Panc1 (cell line): ENCODE data around the gene NKAIN2. TPM values are rescaled to one million over a fixed set of nuclear protein-coding genes. Genes with fewer than 3 reads are reported as not detected.

ENCODE experiments used
- ATAC-seq: fragments of 200-7000 bp; cut with Tn5 transposase; 2 replicates; pipeline ENCODE4 v1.9.1; 2020; ENCODE audit warnings: mild to moderate bottlenecking, moderate library complexity
- BruUV-seq: library from RNA; stranded (reverse); fragments of 400-500 nt; replicated peaks from 2 replicates; lab custom pipeline; 2021; lab: Mats Ljungman, UMichigan
- CTCF ChIA-PET: fragments of 300-600 bp; sonication (Branson Sonifier 250); formaldehyde crosslinking; loops from one replicate; lab custom pipeline; 2022; ENCODE audit warnings: antibody characterized with exemption; lab: Charles Lee
- POLR2A ChIA-PET: fragments of 300-600 bp; sonication (Branson Sonifier 250); formaldehyde crosslinking; loops from one replicate; lab custom pipeline; 2022; ENCODE audit warnings: antibody characterized with exemption; lab: Charles Lee
- DNase-seq: peaks from one replicate; pipeline ENCODE4 v3.0.0-alpha.2; 2010; ENCODE audit warnings: low read depth, low spot score
- H3K27ac ChIP-seq: 2 replicates; pipeline ENCODE4 v1.5.1; 2011; ENCODE audit warnings: mild to moderate bottlenecking, low read length, inconsistent platforms
- H3K27me3 ChIP-seq: fragments of 200-500 bp; sonication (Bioruptor generic); 2 replicates; pipeline ENCODE4 v1.6.0; 2014; ENCODE audit warnings: low read length, inconsistent platforms; ENCODE audit not compliant: control insufficient read depth, insufficient read depth
- H3K36me3 ChIP-seq: fragments of 200-500 bp; sonication (Bioruptor generic); 2 replicates; pipeline ENCODE4 v1.5.1; 2014; ENCODE audit warnings: inconsistent platforms, mild to moderate bottlenecking, low read length, moderate library complexity; ENCODE audit not compliant: control insufficient read depth, insufficient read depth
- H3K4me1 ChIP-seq: 2 replicates; pipeline ENCODE4 v1.5.1; 2011; ENCODE audit warnings: inconsistent platforms, mild to moderate bottlenecking, low read length, moderate library complexity; ENCODE audit not compliant: control insufficient read depth, insufficient read depth
- H3K4me3 ChIP-seq, 2 experiments: 2 replicates each; pipeline ENCODE4 v1.5.1; 2011 to 2012; ENCODE audit warnings: low read depth in 2 of 2, low read length in 2 of 2, mild to moderate bottlenecking in 2 of 2, inconsistent platforms in 1 of 2, moderate library complexity in 1 of 2
- H3K9me3 ChIP-seq: fragments of 200-500 bp; sonication (Bioruptor generic); 2 replicates; pipeline ENCODE4 v1.5.1; 2014; ENCODE audit warnings: low read depth, mild to moderate bottlenecking, inconsistent platforms, low read length, moderate library complexity; ENCODE audit not compliant: control insufficient read depth, insufficient read depth
- POLR2AphosphoS5 ChIP-seq: IDR thresholded peaks from 2 replicates; pipeline ENCODE4 v1.6.1; 2012; ENCODE audit warnings: mild to moderate bottlenecking, low read depth, low read length, moderate library complexity
- SIN3A ChIP-seq: IDR thresholded peaks from 2 replicates; pipeline ENCODE4 v1.6.1; 2012; ENCODE audit warnings: low read depth, mild to moderate bottlenecking, low read length, moderate library complexity, borderline replicate concordance; ENCODE audit not compliant: insufficient read depth
- TCF7L2 ChIP-seq: IDR thresholded peaks from 2 replicates; pipeline ENCODE4 v1.6.1; 2011; ENCODE audit warnings: mild to moderate bottlenecking, low read depth, low read length, inconsistent platforms
- in situ Hi-C: cut with HindIII; loops from 2 replicates; pipeline ENCODE4 v1.10.0; 2016; ENCODE audit warnings: low sequenced_read_pairs, low pct_unique_long_range_greater_than_20kb
- intact Hi-C: fragments of 100-400 bp; cut with micrococcal nuclease; formaldehyde crosslinking; loops from one replicate; pipeline ENCODE4 v1.10.0; 2022; ENCODE audit not compliant: unreplicated experiment
- total RNA-seq: library from RNA; stranded (reverse); gene quantifications from one replicate; pipeline ENCODE4 v1.2.1, GENCODE V29; 2021; ENCODE audit not compliant: unreplicated experiment
- TF ChIP-seq, protein P1 (sequence below): fragments of 450-650 bp; IDR thresholded peaks from 2 replicates; pipeline ENCODE4 v1.5.1; 2017; ENCODE audit warnings: mild to moderate bottlenecking
- TF ChIP-seq, protein P2 (sequence below), 2 experiments: IDR thresholded peaks; 2 replicates each; pipeline ENCODE4 v1.6.1; 2011 to 2012; ENCODE audit warnings: low read depth in 2 of 2, control low read depth in 1 of 2, low read length in 1 of 2, mild to moderate bottlenecking in 1 of 2, moderate library complexity in 1 of 2; ENCODE audit not compliant: insufficient read depth in 1 of 2

Gene NKAIN2
- total RNA-seq, 1 experiment from 2014 or later: 2.6 TPM

DNA sequence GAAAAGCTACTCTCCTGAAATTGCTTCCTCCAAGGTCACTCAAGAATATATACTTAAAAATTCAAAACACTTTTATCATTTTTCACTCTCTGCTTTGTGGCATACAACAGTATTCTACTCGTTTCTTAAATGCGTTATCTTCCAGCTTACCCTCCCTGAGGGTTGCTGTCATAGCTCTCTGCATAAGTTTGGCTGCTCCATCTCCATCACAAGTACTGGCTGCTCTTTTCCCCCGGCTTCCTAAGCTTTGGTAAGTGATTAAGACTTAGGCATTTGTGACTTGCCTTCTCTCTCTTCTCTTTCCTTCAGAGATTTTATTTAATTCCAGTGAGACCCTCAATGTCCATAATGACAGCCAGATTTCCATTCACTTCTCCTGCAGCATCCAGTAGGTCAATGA is 128.3 kb downstream of the NKAIN2 start:
- in situ Hi-C loops: no loop called here
- H3K36me3 ChIP-seq: no peaks in the 10 kb centered on the region
- DNase-seq (no peak), ATAC-seq (no peak)
- no peaks in the 10 kb centered on the region for H3K9me3 ChIP-seq
- no TSS peak for BruUV-seq
- no peaks in the 10 kb centered on the region for H3K27me3 ChIP-seq
- no peak overlapping the region for H3K4me3 ChIP-seq
- intact Hi-C loops: no loop called here
- ChIA-PET CTCF (no interaction called here), POLR2A (no interaction called here)
- H3K4me1 ChIP-seq: no peaks in the 10 kb centered on the region
- H3K27ac ChIP-seq: no peak overlapping the region
- TF ChIP-seq, protein P1, sequence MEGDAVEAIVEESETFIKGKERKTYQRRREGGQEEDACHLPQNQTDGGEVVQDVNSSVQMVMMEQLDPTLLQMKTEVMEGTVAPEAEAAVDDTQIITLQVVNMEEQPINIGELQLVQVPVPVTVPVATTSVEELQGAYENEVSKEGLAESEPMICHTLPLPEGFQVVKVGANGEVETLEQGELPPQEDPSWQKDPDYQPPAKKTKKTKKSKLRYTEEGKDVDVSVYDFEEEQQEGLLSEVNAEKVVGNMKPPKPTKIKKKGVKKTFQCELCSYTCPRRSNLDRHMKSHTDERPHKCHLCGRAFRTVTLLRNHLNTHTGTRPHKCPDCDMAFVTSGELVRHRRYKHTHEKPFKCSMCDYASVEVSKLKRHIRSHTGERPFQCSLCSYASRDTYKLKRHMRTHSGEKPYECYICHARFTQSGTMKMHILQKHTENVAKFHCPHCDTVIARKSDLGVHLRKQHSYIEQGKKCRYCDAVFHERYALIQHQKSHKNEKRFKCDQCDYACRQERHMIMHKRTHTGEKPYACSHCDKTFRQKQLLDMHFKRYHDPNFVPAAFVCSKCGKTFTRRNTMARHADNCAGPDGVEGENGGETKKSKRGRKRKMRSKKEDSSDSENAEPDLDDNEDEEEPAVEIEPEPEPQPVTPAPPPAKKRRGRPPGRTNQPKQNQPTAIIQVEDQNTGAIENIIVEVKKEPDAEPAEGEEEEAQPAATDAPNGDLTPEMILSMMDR: no peak
- TF ChIP-seq, protein P2, sequence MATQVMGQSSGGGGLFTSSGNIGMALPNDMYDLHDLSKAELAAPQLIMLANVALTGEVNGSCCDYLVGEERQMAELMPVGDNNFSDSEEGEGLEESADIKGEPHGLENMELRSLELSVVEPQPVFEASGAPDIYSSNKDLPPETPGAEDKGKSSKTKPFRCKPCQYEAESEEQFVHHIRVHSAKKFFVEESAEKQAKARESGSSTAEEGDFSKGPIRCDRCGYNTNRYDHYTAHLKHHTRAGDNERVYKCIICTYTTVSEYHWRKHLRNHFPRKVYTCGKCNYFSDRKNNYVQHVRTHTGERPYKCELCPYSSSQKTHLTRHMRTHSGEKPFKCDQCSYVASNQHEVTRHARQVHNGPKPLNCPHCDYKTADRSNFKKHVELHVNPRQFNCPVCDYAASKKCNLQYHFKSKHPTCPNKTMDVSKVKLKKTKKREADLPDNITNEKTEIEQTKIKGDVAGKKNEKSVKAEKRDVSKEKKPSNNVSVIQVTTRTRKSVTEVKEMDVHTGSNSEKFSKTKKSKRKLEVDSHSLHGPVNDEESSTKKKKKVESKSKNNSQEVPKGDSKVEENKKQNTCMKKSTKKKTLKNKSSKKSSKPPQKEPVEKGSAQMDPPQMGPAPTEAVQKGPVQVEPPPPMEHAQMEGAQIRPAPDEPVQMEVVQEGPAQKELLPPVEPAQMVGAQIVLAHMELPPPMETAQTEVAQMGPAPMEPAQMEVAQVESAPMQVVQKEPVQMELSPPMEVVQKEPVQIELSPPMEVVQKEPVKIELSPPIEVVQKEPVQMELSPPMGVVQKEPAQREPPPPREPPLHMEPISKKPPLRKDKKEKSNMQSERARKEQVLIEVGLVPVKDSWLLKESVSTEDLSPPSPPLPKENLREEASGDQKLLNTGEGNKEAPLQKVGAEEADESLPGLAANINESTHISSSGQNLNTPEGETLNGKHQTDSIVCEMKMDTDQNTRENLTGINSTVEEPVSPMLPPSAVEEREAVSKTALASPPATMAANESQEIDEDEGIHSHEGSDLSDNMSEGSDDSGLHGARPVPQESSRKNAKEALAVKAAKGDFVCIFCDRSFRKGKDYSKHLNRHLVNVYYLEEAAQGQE (IDR thresholded peaks at IDR 0.05; ENCODE audit: insufficient read depth in 1 of 2, low read depth in 2 of 2, low read length in 1 of 2): no peak
- TF ChIP-seq SIN3A (no peak), POLR2AphosphoS5 (no peak), TCF7L2 (no peak)

DNA sequence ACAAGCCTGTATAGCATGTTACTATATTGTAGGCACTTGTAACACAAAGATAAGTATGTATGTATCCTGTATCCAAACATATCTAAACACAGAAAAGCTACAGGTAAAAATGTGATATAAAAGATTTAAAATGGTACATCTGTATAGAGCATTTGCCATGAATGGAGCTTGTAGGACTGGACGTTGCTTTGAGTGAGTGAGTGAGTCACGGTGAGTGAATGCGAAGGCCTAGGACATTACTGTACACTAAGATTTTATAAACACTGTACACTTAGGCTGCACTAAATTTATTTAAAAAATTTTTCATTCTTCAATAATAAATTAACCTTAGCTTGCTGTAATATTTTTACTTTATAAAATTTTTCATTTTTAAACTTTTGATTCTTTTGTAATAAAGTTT is 136.9 kb downstream of the NKAIN2 start:
- H3K27me3 ChIP-seq: no peaks in the 10 kb centered on the region
- in situ Hi-C loops: no loop called here
- H3K9me3 ChIP-seq: no peaks in the 10 kb centered on the region
- intact Hi-C loops: no loop called here
- TF ChIP-seq TCF7L2 (no peak), SIN3A (no peak), POLR2AphosphoS5 (no peak)
- TF ChIP-seq, protein P2 (IDR thresholded peaks at IDR 0.05; ENCODE audit: insufficient read depth in 1 of 2, low read depth in 2 of 2, low read length in 1 of 2): no peak
- TF ChIP-seq, protein P1: no peak
- H3K4me3 ChIP-seq: no peak overlapping the region
- no peaks in the 10 kb centered on the region for H3K36me3 ChIP-seq
- no peak for ATAC-seq
- POLR2A ChIA-PET: interaction anchor here (0.7 kb wide), 1 partner anchor 13 kb away, joined by 5 read pairs; no protein-coding TSS in a partner anchor
- CTCF ChIA-PET: no interaction called here
- DNase-seq: no peak
- H3K27ac ChIP-seq: no peak overlapping the region
- H3K4me1 ChIP-seq: no peaks in the 10 kb centered on the region
- BruUV-seq: no TSS peak
